Stimulated activated naive CD4-positive, alpha-beta T cell treated with Interleukin-2 at 50 U/mL for 16 hours (primary cell): ENCODE measurements around the gene SUGP1.

Source experiments
- DNase-seq: peaks from one replicate; lab custom pipeline; 2025; lab: John Stamatoyannopoulos, UW

The SUGP1 gene

GRCh38 chr19:19297759-19298158 is 22.6 kb downstream of the SUGP1 start:
- DNase-seq: no peak

GRCh38 chr19:19296953-19297689 is 23.2 kb downstream of the SUGP1 start:
- no peak for DNase-seq

- DNase-seq: no peak
Measured at GRCh38 chr19:19294914-19295313, 25.4 kb downstream of the SUGP1 start.

GRCh38 chr19:19292607-19293006 is 27.7 kb downstream of the SUGP1 start:
- no peak for DNase-seq

- no peak for DNase-seq
Measured at GRCh38 chr19:19285686-19286085, 34.6 kb downstream of the SUGP1 start.

- DNase-seq: no peak
Measured at GRCh38 chr19:19280561-19280960, 39.7 kb downstream of the SUGP1 start.

- no peak for DNase-seq
Measured at GRCh38 chr19:19279853-19280252, 40.5 kb downstream of the SUGP1 start.

- DNase-seq: no peak
Measured at GRCh38 chr19:19279062-19279612, 41.2 kb downstream of the SUGP1 start.

- no peak for DNase-seq
Measured at GRCh38 chr19:19278315-19278714, 42.0 kb downstream of the SUGP1 start.

GRCh38 chr19:19276851-19277250 is 43.5 kb downstream of the SUGP1 start:
- DNase-seq: no peak

GRCh38 chr19:19276386-19276785 is 43.9 kb downstream of the SUGP1 start:
- no peak for DNase-seq

GRCh38 chr19:19274716-19275565 is 45.4 kb downstream of the SUGP1 start:
- no peak for DNase-seq

- DNase-seq: no peak
Measured at GRCh38 chr19:19274146-19274545, 46.2 kb downstream of the SUGP1 start.

GRCh38 chr19:19271828-19272599 is 48.3 kb downstream of the SUGP1 start:
- DNase-seq: no peak

GRCh38 chr19:19270749-19271571 is 49.3 kb downstream of the SUGP1 start:
- DNase-seq: no peak

GRCh38 chr19:19269952-19270694 is 50.2 kb downstream of the SUGP1 start:
- no peak for DNase-seq

GRCh38 chr19:19268453-19269385 is 51.6 kb downstream of the SUGP1 start:
- no peak for DNase-seq

GRCh38 chr19:19267305-19267704 is 53.0 kb downstream of the SUGP1 start:
- no peak for DNase-seq

GRCh38 chr19:19263886-19264487 is 56.3 kb downstream of the SUGP1 start:
- no peak for DNase-seq
